HCT116 (cell line): ENCODE results near the gene CNPY4.

Experiments used
- POLR2AphosphoS5 ChIP-seq: IDR thresholded peaks from 2 replicates; pipeline ENCODE4 v1.6.1; 2011; ENCODE audit warnings: mild to moderate bottlenecking, low read depth, low read length, moderate library complexity
- TF ChIP-seq, protein P1 (sequence below): IDR thresholded peaks from 2 replicates; pipeline ENCODE4 v1.6.1; 2012
- TF ChIP-seq, protein P2 (sequence below), 3 experiments: fragments of 200-600 bp in 1 of 3; sonication (generic) in 1 of 3; IDR thresholded peaks in 2 of 3; conservative IDR thresholded peaks in 1 of 3; 2 replicates each; pipeline ENCODE4 v1.5.1; 2012 to 2017; ENCODE audit warnings: low read depth in 2 of 3, low read length in 2 of 3, antibody characterized with exemption in 1 of 3, borderline replicate concordance in 1 of 3, control low read depth in 1 of 3, mild to moderate bottlenecking in 1 of 3, mixed read lengths in 1 of 3, mixed run types in 1 of 3, moderate library complexity in 1 of 3; ENCODE audit not compliant: insufficient read depth in 1 of 3
- TF ChIP-seq, protein P3 (sequence below): IDR thresholded peaks from 2 replicates; pipeline ENCODE4 v1.6.1; 2012; ENCODE audit warnings: low read depth

- TF ChIP-seq, protein P1, sequence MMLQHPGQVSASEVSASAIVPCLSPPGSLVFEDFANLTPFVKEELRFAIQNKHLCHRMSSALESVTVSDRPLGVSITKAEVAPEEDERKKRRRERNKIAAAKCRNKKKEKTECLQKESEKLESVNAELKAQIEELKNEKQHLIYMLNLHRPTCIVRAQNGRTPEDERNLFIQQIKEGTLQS, result no peak
- TF ChIP-seq, protein P2, sequence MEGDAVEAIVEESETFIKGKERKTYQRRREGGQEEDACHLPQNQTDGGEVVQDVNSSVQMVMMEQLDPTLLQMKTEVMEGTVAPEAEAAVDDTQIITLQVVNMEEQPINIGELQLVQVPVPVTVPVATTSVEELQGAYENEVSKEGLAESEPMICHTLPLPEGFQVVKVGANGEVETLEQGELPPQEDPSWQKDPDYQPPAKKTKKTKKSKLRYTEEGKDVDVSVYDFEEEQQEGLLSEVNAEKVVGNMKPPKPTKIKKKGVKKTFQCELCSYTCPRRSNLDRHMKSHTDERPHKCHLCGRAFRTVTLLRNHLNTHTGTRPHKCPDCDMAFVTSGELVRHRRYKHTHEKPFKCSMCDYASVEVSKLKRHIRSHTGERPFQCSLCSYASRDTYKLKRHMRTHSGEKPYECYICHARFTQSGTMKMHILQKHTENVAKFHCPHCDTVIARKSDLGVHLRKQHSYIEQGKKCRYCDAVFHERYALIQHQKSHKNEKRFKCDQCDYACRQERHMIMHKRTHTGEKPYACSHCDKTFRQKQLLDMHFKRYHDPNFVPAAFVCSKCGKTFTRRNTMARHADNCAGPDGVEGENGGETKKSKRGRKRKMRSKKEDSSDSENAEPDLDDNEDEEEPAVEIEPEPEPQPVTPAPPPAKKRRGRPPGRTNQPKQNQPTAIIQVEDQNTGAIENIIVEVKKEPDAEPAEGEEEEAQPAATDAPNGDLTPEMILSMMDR (IDR thresholded peaks at IDR 0.05 in 2 of 3, conservative IDR thresholded peaks at IDR 0.05 in 1 of 3; ENCODE audit: borderline replicate concordance in 1 of 3, insufficient read depth in 1 of 3, low read depth in 2 of 3, low read length in 2 of 3), result no peak
- TF ChIP-seq, protein P3, sequence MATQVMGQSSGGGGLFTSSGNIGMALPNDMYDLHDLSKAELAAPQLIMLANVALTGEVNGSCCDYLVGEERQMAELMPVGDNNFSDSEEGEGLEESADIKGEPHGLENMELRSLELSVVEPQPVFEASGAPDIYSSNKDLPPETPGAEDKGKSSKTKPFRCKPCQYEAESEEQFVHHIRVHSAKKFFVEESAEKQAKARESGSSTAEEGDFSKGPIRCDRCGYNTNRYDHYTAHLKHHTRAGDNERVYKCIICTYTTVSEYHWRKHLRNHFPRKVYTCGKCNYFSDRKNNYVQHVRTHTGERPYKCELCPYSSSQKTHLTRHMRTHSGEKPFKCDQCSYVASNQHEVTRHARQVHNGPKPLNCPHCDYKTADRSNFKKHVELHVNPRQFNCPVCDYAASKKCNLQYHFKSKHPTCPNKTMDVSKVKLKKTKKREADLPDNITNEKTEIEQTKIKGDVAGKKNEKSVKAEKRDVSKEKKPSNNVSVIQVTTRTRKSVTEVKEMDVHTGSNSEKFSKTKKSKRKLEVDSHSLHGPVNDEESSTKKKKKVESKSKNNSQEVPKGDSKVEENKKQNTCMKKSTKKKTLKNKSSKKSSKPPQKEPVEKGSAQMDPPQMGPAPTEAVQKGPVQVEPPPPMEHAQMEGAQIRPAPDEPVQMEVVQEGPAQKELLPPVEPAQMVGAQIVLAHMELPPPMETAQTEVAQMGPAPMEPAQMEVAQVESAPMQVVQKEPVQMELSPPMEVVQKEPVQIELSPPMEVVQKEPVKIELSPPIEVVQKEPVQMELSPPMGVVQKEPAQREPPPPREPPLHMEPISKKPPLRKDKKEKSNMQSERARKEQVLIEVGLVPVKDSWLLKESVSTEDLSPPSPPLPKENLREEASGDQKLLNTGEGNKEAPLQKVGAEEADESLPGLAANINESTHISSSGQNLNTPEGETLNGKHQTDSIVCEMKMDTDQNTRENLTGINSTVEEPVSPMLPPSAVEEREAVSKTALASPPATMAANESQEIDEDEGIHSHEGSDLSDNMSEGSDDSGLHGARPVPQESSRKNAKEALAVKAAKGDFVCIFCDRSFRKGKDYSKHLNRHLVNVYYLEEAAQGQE, result no peak
- no peak for TF ChIP-seq POLR2AphosphoS5
These were observed 32.2 kb upstream of the CNPY4 start for GRCh38 chr7:100087055-100087750.
